SU-DHL-6 (cell line): ENCODE results near the gene LRFN2.

ENCODE experiments used
- H2AFZ ChIP-seq: fragments of 200-600 bp; sonication (generic); 2 replicates; pipeline ENCODE4 v1.6.1; 2014; ENCODE audit warnings: low read depth, mild to moderate bottlenecking, moderate library complexity, mixed read lengths, antibody characterized with exemption, low read length; ENCODE audit not compliant: severe bottlenecking
- H3F3A ChIP-seq: fragments of 200-600 bp; shearing (Covaris generic); 2 replicates; pipeline ENCODE4 v1.6.0; 2016; ENCODE audit warnings: antibody characterized with exemption, mild to moderate bottlenecking; ENCODE audit not compliant: insufficient read depth
- H3K27ac ChIP-seq: fragments of 200-600 bp; sonication (generic); 2 replicates; pipeline ENCODE4 v1.5.1; 2016; ENCODE audit warnings: low read depth, mild to moderate bottlenecking, low read length, moderate library complexity, mixed read lengths
- H3K27me3 ChIP-seq: fragments of 200-600 bp; sonication (generic), shearing (Covaris generic); 2 replicates; pipeline ENCODE4 v1.6.0; 2014; ENCODE audit warnings: mild to moderate bottlenecking, low read length
- H3K36me3 ChIP-seq: fragments of 200-600 bp; sonication (generic); 2 replicates; pipeline ENCODE4 v1.6.1; 2014; ENCODE audit warnings: mild to moderate bottlenecking, low read length, mixed read lengths
- H3K4me2 ChIP-seq: fragments of 300-600, 200-600 bp; shearing (Covaris generic), sonication (generic); 2 replicates; pipeline ENCODE4 v1.6.0; 2014; ENCODE audit warnings: low read length, low read depth, mild to moderate bottlenecking; ENCODE audit not compliant: poor library complexity, severe bottlenecking
- H3K4me3 ChIP-seq: fragments of 200-600 bp; sonication (generic); 2 replicates; pipeline ENCODE4 v1.5.1; 2014; ENCODE audit warnings: antibody characterized with exemption, low read length, mild to moderate bottlenecking, mixed read lengths; ENCODE audit not compliant: insufficient read depth, poor library complexity, severe bottlenecking
- H3K79me2 ChIP-seq: fragments of 200-600 bp; sonication (generic); 2 replicates; pipeline ENCODE4 v1.6.1; 2014; ENCODE audit warnings: mild to moderate bottlenecking, low read length, moderate library complexity; ENCODE audit not compliant: insufficient read depth
- H3K9ac ChIP-seq: fragments of 200-600 bp; sonication (generic); 2 replicates; pipeline ENCODE4 v1.7.0; 2014; ENCODE audit warnings: mild to moderate bottlenecking, low read length
- H3K9me2 ChIP-seq: fragments of 200-600 bp; sonication (generic); replicated peaks from 2 replicates; pipeline ENCODE4 v1.6.1; 2014; ENCODE audit warnings: low read length; ENCODE audit not compliant: insufficient read depth
- H3K9me3 ChIP-seq: fragments of 200-600 bp; sonication (generic); 2 replicates; pipeline ENCODE4 v1.6.1; 2014; ENCODE audit warnings: low read length, mixed read lengths; ENCODE audit not compliant: insufficient read depth
- H4K20me1 ChIP-seq: fragments of 200-600 bp; sonication (generic); 2 replicates; pipeline ENCODE4 v1.6.1; 2014; ENCODE audit warnings: low read depth, mild to moderate bottlenecking, antibody characterized with exemption, low read length, moderate library complexity, mixed read lengths
- EZH2phosphoT487 ChIP-seq: fragments of 200-600 bp; sonication (generic), shearing (Covaris generic); conservative IDR thresholded peaks from 2 replicates; pipeline ENCODE4 v1.6.1; 2018; ENCODE audit warnings: mild to moderate bottlenecking, antibody characterized with exemption, low read length, moderate library complexity, mixed read lengths
- TF ChIP-seq, protein P1 (sequence below): fragments of 200-600 bp; sonication (generic); IDR thresholded peaks from one replicate; pipeline ENCODE4 v1.5.1; 2017; ENCODE audit warnings: antibody characterized with exemption, mild to moderate bottlenecking, low read length, moderate library complexity; ENCODE audit not compliant: insufficient read depth, poor library complexity, severe bottlenecking

The LRFN2 gene

DNA sequence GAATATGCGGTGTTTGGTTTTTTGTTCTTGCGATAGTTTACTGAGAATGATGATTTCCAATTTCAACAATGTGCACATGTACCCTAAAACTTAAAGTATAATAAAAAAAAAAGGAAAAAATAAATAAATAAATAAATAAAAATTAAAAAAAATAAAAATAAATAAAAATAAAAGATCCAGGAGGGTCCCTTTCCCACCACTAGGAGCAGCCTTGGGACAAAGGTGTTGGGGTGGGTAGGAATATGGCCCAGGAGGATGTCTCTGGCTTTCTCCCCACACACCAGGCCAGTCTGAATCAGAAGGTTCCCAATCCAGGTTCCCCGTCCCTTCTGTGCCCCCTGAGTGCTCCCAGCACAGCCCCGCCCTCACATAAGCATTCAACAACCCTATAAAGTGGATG is 9.5 kb downstream of the LRFN2 start:
- no peaks in the 10 kb centered on the region for H3K9me2 ChIP-seq
- no peaks in the 10 kb centered on the region for H4K20me1 ChIP-seq
- H3K4me3 ChIP-seq, result no peak overlapping the region
- TF ChIP-seq, protein P1, sequence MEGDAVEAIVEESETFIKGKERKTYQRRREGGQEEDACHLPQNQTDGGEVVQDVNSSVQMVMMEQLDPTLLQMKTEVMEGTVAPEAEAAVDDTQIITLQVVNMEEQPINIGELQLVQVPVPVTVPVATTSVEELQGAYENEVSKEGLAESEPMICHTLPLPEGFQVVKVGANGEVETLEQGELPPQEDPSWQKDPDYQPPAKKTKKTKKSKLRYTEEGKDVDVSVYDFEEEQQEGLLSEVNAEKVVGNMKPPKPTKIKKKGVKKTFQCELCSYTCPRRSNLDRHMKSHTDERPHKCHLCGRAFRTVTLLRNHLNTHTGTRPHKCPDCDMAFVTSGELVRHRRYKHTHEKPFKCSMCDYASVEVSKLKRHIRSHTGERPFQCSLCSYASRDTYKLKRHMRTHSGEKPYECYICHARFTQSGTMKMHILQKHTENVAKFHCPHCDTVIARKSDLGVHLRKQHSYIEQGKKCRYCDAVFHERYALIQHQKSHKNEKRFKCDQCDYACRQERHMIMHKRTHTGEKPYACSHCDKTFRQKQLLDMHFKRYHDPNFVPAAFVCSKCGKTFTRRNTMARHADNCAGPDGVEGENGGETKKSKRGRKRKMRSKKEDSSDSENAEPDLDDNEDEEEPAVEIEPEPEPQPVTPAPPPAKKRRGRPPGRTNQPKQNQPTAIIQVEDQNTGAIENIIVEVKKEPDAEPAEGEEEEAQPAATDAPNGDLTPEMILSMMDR, result no peak
- no peak for TF ChIP-seq EZH2phosphoT487
- no peak overlapping the region for H3K27ac ChIP-seq
- H2AFZ ChIP-seq, result no peak overlapping the region
- H3K9me3 ChIP-seq, result no peaks in the 10 kb centered on the region
- H3K9ac ChIP-seq, result no peak overlapping the region
- H3K36me3 ChIP-seq, result no peaks in the 10 kb centered on the region
- no peak overlapping the region for H3K4me2 ChIP-seq
- H3F3A ChIP-seq, result no peaks in the 10 kb centered on the region
- H3K27me3 ChIP-seq, result no peaks in the 10 kb centered on the region
- H3K79me2 ChIP-seq, result no peaks in the 10 kb centered on the region

DNA sequence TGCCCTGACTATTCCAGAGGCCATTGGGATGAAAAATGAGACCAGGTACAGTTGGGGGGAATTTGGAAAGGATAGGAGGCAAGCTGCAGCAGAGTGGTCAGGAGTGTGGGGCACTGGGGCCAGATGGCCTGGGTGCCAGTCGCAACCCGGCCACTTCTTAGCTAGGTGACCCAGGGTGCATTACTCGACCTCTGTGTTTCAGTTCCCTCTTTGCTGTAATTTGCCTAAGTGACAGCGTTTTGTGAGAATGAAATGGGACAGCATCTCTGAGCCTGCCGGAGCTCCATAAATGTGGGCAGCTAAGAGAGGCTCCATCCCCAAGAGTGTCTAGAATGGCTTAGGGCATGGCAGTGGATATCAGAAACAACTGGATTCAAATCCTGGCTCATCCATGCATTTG is 13.9 kb downstream of the LRFN2 start:
- no peak overlapping the region for H3K27ac ChIP-seq
- H3K4me2 ChIP-seq, result no peak overlapping the region
- TF ChIP-seq, protein P1, result no peak
- no peak for TF ChIP-seq EZH2phosphoT487
- H2AFZ ChIP-seq, result no peak overlapping the region
- no peaks in the 10 kb centered on the region for H3K9me3 ChIP-seq
- H3K9ac ChIP-seq, result no peak overlapping the region
- H3K79me2 ChIP-seq, result no peaks in the 10 kb centered on the region
- no peaks in the 10 kb centered on the region for H3K27me3 ChIP-seq
- H4K20me1 ChIP-seq, result no peaks in the 10 kb centered on the region
- no peaks in the 10 kb centered on the region for H3K36me3 ChIP-seq
- no peaks in the 10 kb centered on the region for H3K9me2 ChIP-seq
- no peaks in the 10 kb centered on the region for H3F3A ChIP-seq
- H3K4me3 ChIP-seq, result no peak overlapping the region

DNA sequence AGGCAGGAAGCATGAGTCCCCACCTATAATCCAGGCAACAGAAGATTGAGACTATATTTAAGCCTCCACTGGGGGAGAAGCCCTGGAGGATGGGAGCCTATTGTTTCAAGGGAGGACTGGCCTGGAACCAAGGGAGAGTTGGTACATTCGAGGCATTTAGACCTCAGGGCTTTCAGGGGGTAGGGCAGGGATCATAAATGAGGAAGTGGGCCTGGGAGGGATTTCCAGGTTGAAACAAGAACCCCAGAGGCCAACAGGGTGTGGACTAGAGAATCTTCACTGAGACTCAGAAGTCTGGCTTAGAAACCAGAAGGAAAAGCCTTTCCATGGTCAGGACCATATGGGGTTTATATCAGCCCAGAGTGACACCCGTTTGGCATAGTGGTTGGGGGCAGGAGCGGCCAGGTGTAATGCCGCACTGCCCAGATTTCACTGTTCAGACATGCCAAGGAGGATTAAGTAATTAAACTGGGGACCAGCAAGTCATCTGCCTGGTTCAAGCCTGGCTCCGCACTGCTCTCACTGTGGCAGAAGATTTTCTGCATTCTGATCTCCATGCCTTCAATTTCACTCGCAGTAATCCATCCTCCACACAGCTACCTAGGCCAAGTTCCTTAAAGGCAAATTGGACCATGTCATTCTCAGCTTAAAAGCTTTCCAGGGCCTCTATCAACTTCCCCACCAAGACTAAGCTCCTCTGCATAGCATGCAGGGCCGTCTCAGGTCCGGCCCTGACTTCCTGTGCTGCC is 17.8 kb downstream of the LRFN2 start:
- Histone ChIP-seq H3K36me3 (no peaks in the 10 kb centered on the region), H3K9me3 (no peaks in the 10 kb centered on the region), H3K79me2 (no peaks in the 10 kb centered on the region), H2AFZ (no peak overlapping the region), H3K9ac (no peak overlapping the region), H3K27ac (no peak overlapping the region), H4K20me1 (no peaks in the 10 kb centered on the region), H3K27me3 (no peaks in the 10 kb centered on the region), H3F3A (no peaks in the 10 kb centered on the region), H3K4me3 (no peak overlapping the region), H3K9me2 (no peaks in the 10 kb centered on the region), H3K4me2 (no peak overlapping the region)
- TF ChIP-seq, protein P1, result no peak
- no peak for TF ChIP-seq EZH2phosphoT487
